Activated B cell treated with CpG ODN at 0.5 μM for 24 hours (primary cell): Measurements from ENCODE around the gene COQ7. TPM values are rescaled to one million over a fixed set of nuclear protein-coding genes. Genes with fewer than 3 reads are reported as not detected.

Source experiments
- ATAC-seq: fragments of 200-7000 bp; cut with Tn5 transposase; one replicate; pipeline ENCODE4 v1.10.0; 2021; ENCODE audit warnings: low read depth, mild to moderate bottlenecking, moderate library complexity
- CTCF ChIA-PET: fragments of 350-600 bp; sonication (Branson Sonifier 250); formaldehyde crosslinking; loops from one replicate; lab custom pipeline; 2021; ENCODE audit warnings: antibody characterized with exemption; lab: Charles Lee
- POLR2A ChIA-PET: fragments of 350-600 bp; sonication (Branson Sonifier 250); formaldehyde crosslinking; loops from one replicate; lab custom pipeline; 2021; ENCODE audit warnings: antibody characterized with exemption; lab: Charles Lee
- DNase-seq: peaks from one replicate; pipeline ENCODE4 v3.0.0; 2022
- H3K27ac Mint-ChIP-seq: one replicate; pipeline ENCODE4 v1.8.0; 2020; ENCODE audit warnings: mixed read lengths
- H3K27me3 Mint-ChIP-seq: one replicate; pipeline ENCODE4 v1.8.0; 2021; ENCODE audit warnings: mixed read lengths
- H3K36me3 Mint-ChIP-seq: one replicate; pipeline ENCODE4 v1.8.0; 2021; ENCODE audit warnings: low read depth, mixed read lengths
- H3K4me1 Mint-ChIP-seq: one replicate; pipeline ENCODE4 v1.8.0; 2021; ENCODE audit warnings: mixed read lengths
- H3K4me3 Mint-ChIP-seq: one replicate; pipeline ENCODE4 v1.8.0; 2020; ENCODE audit warnings: mild to moderate bottlenecking, mixed read lengths
- H3K9me3 Mint-ChIP-seq: one replicate; pipeline ENCODE4 v1.8.0; 2020; ENCODE audit warnings: mixed read lengths
- intact Hi-C: fragments of 100-400 bp; cut with micrococcal nuclease; formaldehyde crosslinking; loops from one replicate; pipeline ENCODE4 v1.15.1; 2024
- total RNA-seq: library from RNA; stranded (reverse); gene quantifications from 2 replicates; pipeline ENCODE4 v1.2.3, GENCODE V29; 2022
- TF ChIP-seq, protein P1 (sequence below): fragments of 200-600 bp; IDR thresholded peaks from one replicate; pipeline ENCODE4 v1.8.0; 2022; ENCODE audit warnings: antibody characterized with exemption, mild to moderate bottlenecking

Gene COQ7
- total RNA-seq, 1 donor from 2014 or later: 17.5 TPM

DNA sequence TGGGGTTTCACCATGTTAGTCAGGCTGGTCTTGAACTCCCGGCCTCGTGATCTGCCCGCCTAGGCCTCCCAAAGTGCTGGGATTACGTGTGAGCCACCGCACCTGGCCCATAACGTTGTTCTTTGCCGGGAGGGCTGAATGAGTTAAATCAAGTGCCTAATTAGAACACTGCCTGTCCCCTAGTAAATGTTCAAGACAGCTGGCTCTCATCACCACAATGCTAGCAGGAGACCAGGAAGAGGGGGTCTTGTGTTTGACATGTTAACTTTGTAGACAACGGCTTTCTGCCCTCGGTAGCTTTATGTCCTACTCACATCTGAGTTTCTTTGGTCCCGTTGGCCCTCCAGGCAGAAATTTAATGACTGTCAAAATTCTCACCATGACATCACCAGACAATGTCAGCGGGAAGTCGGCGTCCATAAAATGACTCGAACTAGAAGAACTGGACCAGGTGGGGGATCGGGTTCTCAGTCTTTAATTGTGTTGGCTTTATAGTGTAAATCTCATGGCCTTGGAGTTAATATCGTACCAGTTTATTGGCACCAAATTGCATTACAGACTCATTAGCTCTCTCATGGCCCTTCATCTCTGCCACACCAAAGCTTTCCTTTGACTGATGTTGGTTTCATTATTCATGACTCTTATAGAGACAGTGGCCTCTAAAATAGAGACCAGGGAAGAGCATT is 34.9 kb downstream of the COQ7 start:
- ChIA-PET POLR2A (no interaction called here), CTCF (no interaction called here)
- Mint-ChIP-seq H3K27ac (no peak overlapping the region), H3K4me1 (peaks cover 3% of the 10 kb centered on the region), H3K36me3 (no peaks in the 10 kb centered on the region), H3K4me3 (no peak overlapping the region), H3K27me3 (peaks cover 1% of the 10 kb centered on the region), H3K9me3 (peaks cover 2% of the 10 kb centered on the region)
- TF ChIP-seq, protein P1, sequence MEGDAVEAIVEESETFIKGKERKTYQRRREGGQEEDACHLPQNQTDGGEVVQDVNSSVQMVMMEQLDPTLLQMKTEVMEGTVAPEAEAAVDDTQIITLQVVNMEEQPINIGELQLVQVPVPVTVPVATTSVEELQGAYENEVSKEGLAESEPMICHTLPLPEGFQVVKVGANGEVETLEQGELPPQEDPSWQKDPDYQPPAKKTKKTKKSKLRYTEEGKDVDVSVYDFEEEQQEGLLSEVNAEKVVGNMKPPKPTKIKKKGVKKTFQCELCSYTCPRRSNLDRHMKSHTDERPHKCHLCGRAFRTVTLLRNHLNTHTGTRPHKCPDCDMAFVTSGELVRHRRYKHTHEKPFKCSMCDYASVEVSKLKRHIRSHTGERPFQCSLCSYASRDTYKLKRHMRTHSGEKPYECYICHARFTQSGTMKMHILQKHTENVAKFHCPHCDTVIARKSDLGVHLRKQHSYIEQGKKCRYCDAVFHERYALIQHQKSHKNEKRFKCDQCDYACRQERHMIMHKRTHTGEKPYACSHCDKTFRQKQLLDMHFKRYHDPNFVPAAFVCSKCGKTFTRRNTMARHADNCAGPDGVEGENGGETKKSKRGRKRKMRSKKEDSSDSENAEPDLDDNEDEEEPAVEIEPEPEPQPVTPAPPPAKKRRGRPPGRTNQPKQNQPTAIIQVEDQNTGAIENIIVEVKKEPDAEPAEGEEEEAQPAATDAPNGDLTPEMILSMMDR: no peak
- ATAC-seq (no peak), DNase-seq (no peak)
- intact Hi-C loops: no loop called here

DNA sequence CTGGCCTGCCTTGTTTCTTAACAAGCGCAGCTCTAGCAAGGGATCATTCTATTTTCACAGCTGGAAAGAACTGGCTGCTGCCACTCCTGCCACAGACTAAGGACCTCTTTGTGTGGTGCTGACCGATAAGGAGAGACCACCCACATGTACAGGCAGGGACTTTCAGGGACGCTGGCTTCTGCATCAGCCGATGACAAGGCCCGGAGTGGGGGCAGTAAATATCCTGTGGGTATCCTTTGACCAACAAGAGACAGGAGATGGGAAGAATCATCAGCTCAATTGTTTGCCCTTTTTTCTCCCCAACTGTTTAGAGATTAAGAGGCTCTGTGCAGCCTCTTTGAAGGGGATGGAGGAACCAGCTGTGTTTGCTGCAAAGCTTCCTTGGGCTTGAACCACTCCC is 37.2 kb downstream of the COQ7 start:
- Mint-ChIP-seq H3K36me3 (no peaks in the 10 kb centered on the region), H3K27ac (no peak overlapping the region), H3K27me3 (peaks cover 1% of the 10 kb centered on the region), H3K4me3 (no peak overlapping the region), H3K4me1 (peaks cover 9% of the 10 kb centered on the region), H3K9me3 (no peaks in the 10 kb centered on the region)
- intact Hi-C loops: no loop called here
- TF ChIP-seq, protein P1: no peak
- ChIA-PET POLR2A (no interaction called here), CTCF (no interaction called here)
- ATAC-seq (no peak), DNase-seq (no peak)

DNA sequence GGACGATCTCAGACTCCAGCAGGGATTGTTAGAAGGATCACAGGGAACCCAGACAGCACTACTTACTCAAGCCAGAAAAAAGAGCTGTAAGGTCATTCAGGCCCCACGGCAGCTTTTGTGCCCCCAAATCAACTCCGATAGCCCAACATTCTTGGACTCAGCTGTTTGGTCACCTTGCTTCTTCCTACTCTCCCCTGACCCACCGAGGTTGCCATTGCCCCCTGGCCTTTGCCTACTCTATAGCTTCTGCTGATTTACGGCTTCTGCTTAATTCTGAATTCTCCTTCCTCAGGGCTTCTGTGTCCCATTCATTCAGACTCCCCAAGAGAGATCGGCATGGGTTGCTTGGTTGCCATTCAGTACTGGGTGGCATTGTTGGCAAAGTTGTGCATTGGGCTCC is 37.7 kb downstream of the COQ7 start:
- no peak for ATAC-seq

DNA sequence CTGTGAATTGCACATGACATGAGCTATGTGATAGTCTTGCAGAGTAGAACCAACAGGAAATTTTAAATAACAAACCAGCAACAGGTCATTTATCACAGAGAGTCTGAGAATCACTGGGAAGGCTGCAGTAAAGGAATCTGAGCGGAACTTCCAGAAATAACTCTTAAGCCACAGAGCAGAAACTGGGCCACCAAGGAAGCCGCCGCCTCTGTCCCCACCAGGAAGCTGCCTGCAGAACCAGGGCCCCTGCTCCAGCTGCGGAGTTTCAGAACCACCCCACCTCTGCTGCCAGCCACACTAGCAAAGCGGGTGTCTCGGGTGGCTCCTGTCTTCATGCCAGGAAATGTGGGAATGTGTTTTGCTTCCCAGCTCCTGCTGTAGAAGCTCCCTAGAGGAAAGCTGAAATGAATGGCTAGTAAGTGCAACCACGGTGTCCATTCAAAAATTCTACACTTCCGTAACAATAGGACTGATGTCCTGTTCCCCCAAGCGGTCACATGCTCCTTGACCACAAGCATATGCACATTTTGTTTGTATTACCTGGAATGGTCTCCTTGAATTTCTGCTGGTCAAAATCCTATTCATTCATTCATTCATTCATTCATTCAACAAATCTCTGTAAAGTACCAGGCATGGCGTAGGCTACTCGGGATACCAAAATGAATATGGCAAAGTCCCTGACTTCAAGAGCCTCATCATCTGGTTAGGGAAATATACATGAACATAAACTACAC is 38.6 kb downstream of the COQ7 start:
- peaks cover 1% of the 10 kb centered on the region for H3K27me3 Mint-ChIP-seq
- CTCF ChIA-PET: interaction anchor here (1.1 kb wide), 1 partner anchor 19 kb away, joined by 3 read pairs; no protein-coding TSS in a partner anchor
- H3K4me1 Mint-ChIP-seq: peaks cover 9% of the 10 kb centered on the region
- no peak overlapping the region for H3K27ac Mint-ChIP-seq
- TF ChIP-seq, protein P1: no peak
- no peak overlapping the region for H3K4me3 Mint-ChIP-seq
- no peak for DNase-seq
- POLR2A ChIA-PET: interaction anchor here (1.4 kb wide), 1 partner anchor 12 kb away, joined by 3 read pairs; no protein-coding TSS in a partner anchor
- H3K9me3 Mint-ChIP-seq: no peaks in the 10 kb centered on the region
- H3K36me3 Mint-ChIP-seq: no peaks in the 10 kb centered on the region
- intact Hi-C loops: no loop called here
- ATAC-seq: no peak

More for the DNA sequence above, 37.7 kb downstream of the COQ7 start:
- no peak overlapping the region for H3K4me3 Mint-ChIP-seq
- DNase-seq: no peak
- intact Hi-C loops: no loop called here
- H3K36me3 Mint-ChIP-seq: no peaks in the 10 kb centered on the region
- H3K9me3 Mint-ChIP-seq: no peaks in the 10 kb centered on the region
- no peak overlapping the region for H3K27ac Mint-ChIP-seq
- H3K27me3 Mint-ChIP-seq: peaks cover 1% of the 10 kb centered on the region
- H3K4me1 Mint-ChIP-seq: peaks cover 9% of the 10 kb centered on the region
- TF ChIP-seq, protein P1: no peak
- ChIA-PET CTCF (no interaction called here), POLR2A (no interaction called here)

DNA sequence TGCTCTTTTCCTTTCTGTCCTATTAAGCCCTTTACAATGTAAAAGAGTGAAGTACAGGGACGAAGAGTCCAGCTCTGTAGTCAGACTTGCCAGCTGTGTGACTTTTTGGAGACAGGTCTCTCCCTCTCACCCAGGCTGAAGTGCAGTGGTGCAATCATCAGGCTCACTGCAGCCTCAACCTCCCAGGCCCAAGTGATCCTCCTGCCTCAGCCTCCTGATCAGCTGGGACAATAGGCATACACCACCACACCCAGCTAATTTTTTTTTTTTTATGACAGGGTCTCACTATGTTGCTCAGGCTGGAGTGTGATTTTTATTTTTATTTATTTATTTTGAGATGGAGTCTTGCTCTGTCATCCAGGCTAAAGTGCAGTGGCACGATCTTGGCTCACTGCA is 39.2 kb downstream of the COQ7 start:
- POLR2A ChIA-PET: interaction anchor here (1.4 kb wide), 1 partner anchor 11 kb away, joined by 3 read pairs; no protein-coding TSS in a partner anchor
- no peaks in the 10 kb centered on the region for H3K36me3 Mint-ChIP-seq

More for the DNA sequence above, 39.2 kb downstream of the COQ7 start:
- intact Hi-C loops: no loop called here
- CTCF ChIA-PET: interaction anchor here (1.1 kb wide), 1 partner anchor 20 kb away, joined by 3 read pairs; no protein-coding TSS in a partner anchor
- peaks cover 1% of the 10 kb centered on the region for H3K27me3 Mint-ChIP-seq
- H3K27ac Mint-ChIP-seq: no peak overlapping the region
- TF ChIP-seq, protein P1: no peak
- H3K9me3 Mint-ChIP-seq: no peaks in the 10 kb centered on the region
- peaks cover 9% of the 10 kb centered on the region for H3K4me1 Mint-ChIP-seq
- H3K4me3 Mint-ChIP-seq: no peak overlapping the region
- DNase-seq (no peak), ATAC-seq (no peak)
